ENCODE data around the gene TMEM100.
"Not testable (repeated sequence)": the region's sequence is repeated elsewhere in the genome, so short reads cannot be mapped to it uniquely, and the experiment has no call there.

Gene TMEM100

DNA sequence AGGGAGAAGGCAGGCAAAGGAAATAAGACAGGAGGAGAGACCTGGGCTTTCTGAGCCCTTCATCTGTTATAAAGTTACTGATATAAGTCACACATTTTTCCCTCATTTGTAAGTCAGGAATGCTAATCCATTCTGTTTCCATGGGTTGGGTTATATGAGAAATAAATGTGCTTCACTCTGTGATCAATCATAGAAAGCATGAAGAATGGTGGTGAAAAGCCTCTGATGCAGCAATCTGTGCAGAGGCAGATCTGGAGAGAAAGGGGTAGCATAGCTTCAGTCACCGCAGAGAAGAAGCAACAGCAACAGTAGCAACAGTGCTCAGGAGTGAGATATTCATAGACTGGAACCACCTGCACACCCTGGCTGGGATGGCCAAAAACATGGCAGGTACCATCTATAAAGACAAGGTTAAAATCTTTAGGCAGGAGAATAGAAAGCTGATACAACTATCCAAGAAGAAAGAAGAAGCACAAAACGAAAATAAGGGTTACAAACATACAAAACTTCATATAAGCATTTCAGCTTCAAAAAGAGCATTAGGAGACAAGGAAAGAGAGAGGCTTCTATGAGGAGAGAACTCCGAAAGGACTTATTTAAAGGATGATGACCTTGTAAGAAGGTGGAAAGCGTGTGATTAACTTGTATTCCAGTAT lies 41.9 kb downstream of the TMEM100 start:
- DNase-seq: no peak

DNA sequence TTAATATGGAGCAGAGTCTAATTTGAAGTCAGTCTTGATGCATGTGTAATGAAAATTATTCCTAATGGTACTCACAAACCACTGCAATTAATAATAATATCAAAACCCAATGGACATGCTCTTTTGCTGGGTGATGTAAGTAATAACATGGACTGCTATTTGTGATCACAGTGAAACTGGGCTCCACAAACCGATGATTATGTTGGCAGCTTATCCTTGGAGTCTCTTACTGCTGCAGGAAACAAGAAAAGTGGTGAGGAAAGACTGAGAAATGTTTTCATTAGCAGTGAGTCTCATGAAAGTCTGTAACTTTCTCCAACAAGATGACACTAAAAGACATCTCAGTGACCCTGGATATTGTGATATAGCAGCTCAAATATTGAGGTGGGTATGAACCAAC lies 45.2 kb downstream of the TMEM100 start:
- no peak for DNase-seq

DNA sequence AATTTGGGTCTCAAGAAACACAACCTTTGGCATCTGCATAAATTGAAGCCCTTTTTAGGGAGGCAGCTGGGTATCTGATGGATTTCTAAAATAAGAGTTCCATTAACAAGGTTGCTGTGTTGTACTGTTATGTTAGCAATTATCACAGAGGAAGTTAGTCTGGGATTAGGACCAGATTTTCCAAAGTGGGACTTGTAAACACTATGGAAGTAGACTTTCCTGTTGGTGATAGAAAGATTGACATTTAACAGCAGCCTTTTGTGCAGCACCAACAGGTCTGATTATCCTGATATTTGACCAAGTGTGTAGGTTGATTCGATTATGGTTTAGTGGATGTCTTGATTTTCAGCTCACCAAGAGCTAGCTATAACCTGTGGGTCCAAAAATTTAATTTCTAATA lies 46.4 kb downstream of the TMEM100 start:
- no peak for DNase-seq

DNA sequence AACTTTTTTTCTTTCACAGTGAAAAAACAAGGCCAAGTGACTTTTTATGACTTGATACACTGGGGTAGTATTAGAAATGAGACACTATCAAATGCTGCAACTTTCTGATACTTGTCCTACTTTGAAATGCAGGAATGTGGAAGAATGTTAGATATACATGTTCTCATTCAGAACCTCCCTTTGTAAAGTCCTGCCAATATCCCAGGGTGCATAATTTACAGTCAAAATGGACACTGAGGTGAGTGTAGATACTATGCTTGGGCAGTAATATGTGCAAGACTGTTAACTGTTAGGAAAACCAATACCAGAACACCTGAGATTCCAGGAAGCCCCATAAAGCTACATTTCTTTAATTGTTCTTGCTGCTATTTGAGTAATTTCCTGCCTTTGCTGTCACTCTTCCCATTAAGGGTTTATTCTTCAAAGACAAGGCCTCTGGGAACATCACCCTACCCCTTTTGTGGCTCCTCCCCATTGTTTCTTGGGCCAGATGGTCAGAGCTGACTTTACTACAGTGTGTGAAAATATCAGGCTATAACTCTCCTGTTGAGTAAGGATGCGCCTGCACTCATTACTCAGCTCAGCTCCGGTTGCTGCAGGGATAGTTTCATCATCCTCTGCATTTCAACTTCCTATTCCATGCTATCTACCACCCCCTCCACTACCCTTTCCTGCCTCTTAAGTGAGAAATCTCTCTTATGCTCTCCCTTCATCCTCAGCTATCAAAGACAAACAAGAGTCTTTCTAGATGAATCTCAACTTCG lies 48.7 kb downstream of the TMEM100 start:
- DNase-seq: no peak

DNA sequence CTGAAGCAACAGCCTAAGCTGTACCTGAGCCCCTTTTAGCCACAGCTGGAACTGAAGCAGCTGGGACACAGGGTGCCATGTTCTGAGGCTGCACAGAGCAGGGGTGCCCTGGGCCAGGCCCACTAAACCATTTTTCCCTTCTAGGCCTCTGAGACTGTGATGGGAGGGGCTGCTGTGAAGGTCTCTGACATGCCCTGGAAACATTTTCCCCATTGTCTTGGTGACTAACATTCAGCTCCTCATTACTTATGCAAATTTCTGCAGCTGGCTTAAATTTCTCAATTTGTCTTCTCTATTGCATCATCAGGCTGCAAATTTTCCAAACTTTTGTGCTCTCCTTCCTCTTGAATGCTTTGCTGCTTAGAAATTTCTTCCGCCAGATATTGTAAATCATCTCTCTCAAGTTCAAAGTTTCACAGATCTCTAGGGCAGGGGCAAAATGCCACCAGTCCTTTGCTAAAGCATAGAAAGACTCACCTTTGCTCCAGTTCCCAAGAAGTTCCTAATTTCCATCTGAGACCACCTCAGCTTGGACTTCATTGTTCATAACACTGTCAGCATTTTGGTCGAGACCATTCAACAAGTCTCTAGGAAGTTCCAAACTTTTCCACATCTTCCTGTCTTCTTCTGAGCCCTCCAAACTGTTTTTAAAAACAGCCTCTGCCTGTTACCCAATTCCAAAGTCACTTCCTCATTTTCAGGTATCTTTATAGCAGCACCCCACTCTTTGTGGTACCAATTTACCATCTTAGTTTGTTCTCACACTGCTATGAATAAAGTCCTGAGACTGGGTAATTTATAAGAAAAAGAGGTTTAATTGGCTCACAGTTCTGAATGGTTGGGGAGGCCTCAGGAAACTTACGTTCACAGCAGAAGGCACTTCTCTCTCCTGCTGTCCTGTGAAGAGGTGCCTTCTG lies 49.8 kb downstream of the TMEM100 start:
- no peak for DNase-seq

DNA sequence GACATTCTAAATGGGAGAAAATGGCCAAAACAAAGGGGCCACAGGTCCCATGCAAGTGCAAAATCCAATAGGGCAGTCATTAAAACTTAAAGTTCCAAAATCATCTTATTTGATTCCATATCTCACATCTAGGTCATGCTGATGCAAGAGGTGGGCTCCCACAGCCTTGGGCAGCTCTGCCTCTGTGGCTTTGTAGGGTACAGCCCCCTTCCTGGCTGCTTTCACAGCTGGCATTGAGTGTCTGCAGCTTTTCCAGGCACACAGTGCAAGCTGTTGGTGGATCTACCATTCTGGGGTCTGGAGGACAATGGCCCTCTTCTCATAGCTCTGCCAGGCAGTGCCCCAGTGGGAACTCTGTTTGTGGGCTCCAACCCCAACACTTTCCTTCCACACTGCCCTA lies 50.7 kb downstream of the TMEM100 start:
- not testable (repeated sequence) for DNase-seq

Data from activated T-cell treated with anti-CD3 and anti-CD28 coated beads, Interleukin-2, amount 50 U/mL, for 48 hours (primary cell).